ENCODE results near the gene SFTPB. TPM values are rescaled to one million over a fixed set of nuclear protein-coding genes. Genes with fewer than 3 reads are reported as not detected.
"Not testable (repeated sequence)": the region's sequence is repeated elsewhere in the genome, so short reads cannot be mapped to it uniquely, and the experiment has no call there.

The SFTPB gene
- total RNA-seq, 2 donors from 2014 or later, result 0.59 TPM; not detected in 1

DNA sequence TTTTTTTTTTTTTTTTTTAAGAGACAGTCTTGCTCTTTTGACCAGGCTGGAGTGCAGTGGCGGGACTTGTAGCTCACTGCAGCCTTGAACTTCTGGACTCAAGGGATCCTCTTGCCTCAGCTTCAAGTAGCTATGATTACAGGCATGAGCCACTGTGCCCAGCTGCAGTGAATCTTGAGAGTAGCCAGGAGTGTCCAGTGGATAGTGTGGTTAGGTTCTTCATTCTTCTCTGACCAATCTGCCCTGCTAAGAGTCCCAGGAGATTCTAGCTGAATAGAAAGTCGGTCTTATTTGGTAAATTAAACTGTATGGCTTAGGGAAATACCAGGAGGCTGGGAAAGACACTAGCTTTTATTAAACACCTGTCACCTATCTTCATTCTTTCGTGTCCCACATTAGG lies 36.7 kb downstream of the SFTPB start:
- Histone ChIP-seq H3K4me1 (replicated peaks) (no peaks in the 10 kb centered on the region), H3K27ac (no peak overlapping the region), H3K9me3 (no peaks in the 10 kb centered on the region), H3K27me3 (replicated peaks; ENCODE audit: insufficient read depth) (no peaks in the 10 kb centered on the region), H3K36me3 (peaks cover 5 to 14% of the 10 kb centered on the region in 2 donors), H3K4me3 (no peak overlapping the region)
- 94% methylated on average over 3 of the region's 3 CpGs for WGBS
- no peak for DNase-seq (ENCODE audit: low spot score)
- intact Hi-C loops (cut with DNase I), result no loop called here
- TF ChIP-seq, protein P1, sequence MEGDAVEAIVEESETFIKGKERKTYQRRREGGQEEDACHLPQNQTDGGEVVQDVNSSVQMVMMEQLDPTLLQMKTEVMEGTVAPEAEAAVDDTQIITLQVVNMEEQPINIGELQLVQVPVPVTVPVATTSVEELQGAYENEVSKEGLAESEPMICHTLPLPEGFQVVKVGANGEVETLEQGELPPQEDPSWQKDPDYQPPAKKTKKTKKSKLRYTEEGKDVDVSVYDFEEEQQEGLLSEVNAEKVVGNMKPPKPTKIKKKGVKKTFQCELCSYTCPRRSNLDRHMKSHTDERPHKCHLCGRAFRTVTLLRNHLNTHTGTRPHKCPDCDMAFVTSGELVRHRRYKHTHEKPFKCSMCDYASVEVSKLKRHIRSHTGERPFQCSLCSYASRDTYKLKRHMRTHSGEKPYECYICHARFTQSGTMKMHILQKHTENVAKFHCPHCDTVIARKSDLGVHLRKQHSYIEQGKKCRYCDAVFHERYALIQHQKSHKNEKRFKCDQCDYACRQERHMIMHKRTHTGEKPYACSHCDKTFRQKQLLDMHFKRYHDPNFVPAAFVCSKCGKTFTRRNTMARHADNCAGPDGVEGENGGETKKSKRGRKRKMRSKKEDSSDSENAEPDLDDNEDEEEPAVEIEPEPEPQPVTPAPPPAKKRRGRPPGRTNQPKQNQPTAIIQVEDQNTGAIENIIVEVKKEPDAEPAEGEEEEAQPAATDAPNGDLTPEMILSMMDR (IDR thresholded peaks at IDR 0.05), result no peak
- TF ChIP-seq POLR2A (IDR thresholded peaks at IDR 0.05), result no peak
- no peak for TF ChIP-seq POLR2AphosphoS5 (IDR thresholded peaks at IDR 0.05)

DNA sequence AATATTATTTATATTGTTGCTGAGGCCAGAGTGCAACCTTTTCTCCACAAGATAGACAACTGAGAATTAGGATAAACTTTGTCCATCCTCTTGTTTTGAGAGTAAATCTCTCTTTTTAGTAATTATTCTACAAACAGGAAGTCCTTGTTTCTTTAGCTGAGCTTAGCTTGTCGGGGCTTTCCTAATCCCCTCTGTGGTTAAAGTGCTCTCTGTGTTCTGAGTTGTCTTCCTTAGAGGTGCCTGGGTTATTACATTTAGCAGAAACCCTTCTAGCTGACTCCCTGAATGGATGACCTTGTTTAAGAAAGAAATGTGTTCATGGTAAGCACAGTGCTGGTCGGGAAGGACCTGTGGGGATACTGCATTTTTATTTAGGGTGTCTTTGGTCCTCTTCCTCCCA lies 39.3 kb downstream of the SFTPB start:
- Histone ChIP-seq H3K27ac (no peak overlapping the region), H3K27me3 (replicated peaks; ENCODE audit: insufficient read depth) (no peaks in the 10 kb centered on the region), H3K36me3 (peaks cover 5 to 34% of the 10 kb centered on the region in 2 donors), H3K4me3 (no peak overlapping the region), H3K4me1 (replicated peaks) (no peaks in the 10 kb centered on the region), H3K9me3 (no peaks in the 10 kb centered on the region)
- intact Hi-C loops (cut with DNase I), result no loop called here
- 81% methylated on average over 2 of the region's 2 CpGs for WGBS
- TF ChIP-seq, protein P1 (IDR thresholded peaks at IDR 0.05), result no peak
- no peak for TF ChIP-seq POLR2AphosphoS5 (IDR thresholded peaks at IDR 0.05)
- no peak for TF ChIP-seq POLR2A (IDR thresholded peaks at IDR 0.05)
- DNase-seq (ENCODE audit: low spot score), result no peak

DNA sequence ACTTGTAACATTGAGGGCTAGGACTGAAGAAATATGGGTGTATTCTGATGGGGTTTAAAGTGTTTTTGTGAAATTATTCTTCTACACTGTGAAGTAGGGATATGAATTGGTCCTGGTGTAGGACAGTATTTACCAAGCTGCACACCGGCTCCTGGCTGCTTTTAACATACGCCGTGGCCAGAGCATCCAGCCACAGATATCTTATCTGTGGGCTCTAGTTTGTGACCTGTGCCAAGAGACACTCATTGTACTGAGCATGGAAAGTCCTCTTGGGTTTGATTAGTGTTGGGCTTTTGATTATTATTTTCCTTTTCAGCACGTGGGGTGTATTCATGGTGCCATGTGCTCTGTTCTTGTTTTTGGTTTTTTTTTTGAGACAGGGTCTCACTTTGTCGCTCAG lies 44.0 kb downstream of the SFTPB start:
- Histone ChIP-seq H3K9me3 (no peaks in the 10 kb centered on the region), H3K27me3 (replicated peaks; ENCODE audit: insufficient read depth) (no peaks in the 10 kb centered on the region), H3K36me3 (peaks cover 0 to 31% of the 10 kb centered on the region in 2 donors), H3K4me3 (no peak overlapping the region), H3K27ac (no peak overlapping the region), H3K4me1 (replicated peaks) (no peaks in the 10 kb centered on the region)
- intact Hi-C loops (cut with DNase I), result no loop called here
- WGBS, result 86% methylated on average over 5 of the region's 5 CpGs
- TF ChIP-seq POLR2AphosphoS5 (IDR thresholded peaks at IDR 0.05), result no peak
- TF ChIP-seq, protein P1 (IDR thresholded peaks at IDR 0.05), result no peak
- no peak for TF ChIP-seq POLR2A (IDR thresholded peaks at IDR 0.05)
- no peak for DNase-seq (ENCODE audit: low spot score)

DNA sequence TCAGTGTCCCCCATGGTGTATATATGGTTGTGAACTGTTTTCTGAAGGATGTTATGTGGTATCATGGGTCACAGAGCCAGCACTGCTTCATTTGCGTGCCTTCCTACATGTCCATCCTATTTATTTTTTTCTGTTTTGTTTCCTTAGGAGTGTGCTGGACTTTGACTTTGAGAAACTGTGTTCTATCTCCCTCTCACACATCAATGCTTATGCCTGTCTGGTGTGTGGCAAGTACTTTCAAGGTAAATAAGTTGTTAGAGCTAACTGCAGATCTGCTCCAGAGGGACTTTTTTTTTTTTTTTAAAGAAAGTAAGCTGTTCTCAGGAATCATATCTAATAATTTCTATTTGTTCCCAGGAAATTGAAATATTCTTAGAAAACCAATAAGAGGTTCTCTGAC lies 46.7 kb downstream of the SFTPB start:
- 93% methylated on average over 1 of the region's 1 CpG for WGBS
- no peak for DNase-seq (ENCODE audit: low spot score)
- intact Hi-C loops (cut with DNase I), result no loop called here
- Histone ChIP-seq H3K4me3 (no peak overlapping the region), H3K36me3 (peaks cover 0 to 23% of the 10 kb centered on the region in 2 donors), H3K4me1 (replicated peaks) (peaks cover 6% of the 10 kb centered on the region), H3K27me3 (replicated peaks; ENCODE audit: insufficient read depth) (no peaks in the 10 kb centered on the region), H3K9me3 (no peaks in the 10 kb centered on the region), H3K27ac (no peak overlapping the region)
- no peak for TF ChIP-seq POLR2A (IDR thresholded peaks at IDR 0.05)
- TF ChIP-seq, protein P1 (IDR thresholded peaks at IDR 0.05), result no peak
- TF ChIP-seq POLR2AphosphoS5 (IDR thresholded peaks at IDR 0.05), result no peak

DNA sequence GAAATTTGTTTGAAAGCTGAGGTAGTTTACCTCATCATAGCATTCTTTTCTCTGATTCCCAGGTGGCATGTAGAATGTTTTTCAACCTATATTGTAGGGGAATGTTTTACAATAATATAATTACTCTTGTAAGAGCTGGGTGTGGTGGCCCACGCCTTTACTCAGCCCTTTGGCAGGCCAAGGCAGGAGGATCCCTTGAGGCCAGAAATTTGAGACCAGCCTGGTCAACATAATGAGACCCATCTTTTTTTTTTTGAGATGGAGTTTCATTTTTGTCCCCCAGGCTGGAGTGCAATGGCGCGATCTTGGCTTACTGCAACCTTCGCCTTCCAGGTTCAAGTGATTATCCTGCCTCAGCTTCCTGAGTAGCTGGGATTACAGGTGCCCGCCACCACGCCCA lies 48.4 kb downstream of the SFTPB start:
- no peak for DNase-seq (ENCODE audit: low spot score)
- TF ChIP-seq, protein P1 (IDR thresholded peaks at IDR 0.05), result no peak
- TF ChIP-seq POLR2A (IDR thresholded peaks at IDR 0.05), result no peak
- TF ChIP-seq POLR2AphosphoS5 (IDR thresholded peaks at IDR 0.05), result no peak
- no peaks in the 10 kb centered on the region for H3K27me3 ChIP-seq (replicated peaks; ENCODE audit: insufficient read depth)
- intact Hi-C loops (cut with DNase I), result no loop called here
- H3K9me3 ChIP-seq, result no peaks in the 10 kb centered on the region
- H3K4me3 ChIP-seq, result no peak overlapping the region
- H3K4me1 ChIP-seq (replicated peaks), result peaks cover 6% of the 10 kb centered on the region
- peaks cover 0 to 9% of the 10 kb centered on the region in 2 donors for H3K36me3 ChIP-seq
- WGBS, result 89% methylated on average over 6 of the region's 6 CpGs
- H3K27ac ChIP-seq, result no peak overlapping the region

DNA sequence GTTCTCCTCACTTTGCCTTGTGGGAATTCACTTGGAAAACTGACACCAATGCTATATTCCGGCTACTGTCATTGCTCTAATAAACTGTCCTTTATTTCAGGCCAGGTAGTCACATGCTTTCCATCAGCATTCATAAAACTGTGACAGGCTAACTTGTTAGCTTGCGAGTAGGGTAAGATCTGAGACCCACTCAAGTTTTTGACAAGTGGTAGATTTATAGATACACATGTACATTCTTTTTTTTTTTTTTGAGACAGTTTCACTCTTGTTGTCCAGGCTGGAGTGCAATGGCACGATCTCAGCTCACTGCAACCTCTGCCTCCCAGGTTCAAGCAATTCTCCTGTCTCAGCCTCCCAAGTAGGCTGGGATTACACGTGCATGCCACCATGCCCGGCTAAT lies 50.3 kb downstream of the SFTPB start:
- H3K9me3 ChIP-seq; DNase-seq (ENCODE audit: low spot score); intact Hi-C loops (cut with DNase I); H3K4me3 ChIP-seq; H3K27me3 ChIP-seq (replicated peaks; ENCODE audit: insufficient read depth); H3K4me1 ChIP-seq (replicated peaks); H3K36me3 ChIP-seq; H3K27ac ChIP-seq: not testable (repeated sequence)
- 80% methylated on average over 5 of the region's 5 CpGs for WGBS
